Breast epithelium (tissue), 3 donors: Measurements from ENCODE around the gene IL22RA1.

Source experiments
- POLR2A ChIP-seq: fragments of 450-650 bp; IDR thresholded peaks from one replicate; pipeline ENCODE4 v1.6.1; 2016; ENCODE audit warnings: antibody characterized with exemption, mild to moderate bottlenecking, moderate library complexity
- TF ChIP-seq, protein P1 (sequence below), 3 donors: fragments of 450-650 bp; IDR thresholded peaks; one replicate each; pipeline ENCODE4 v1.5.1; 2016 to 2017; ENCODE audit warnings: antibody characterized with exemption in 3 of 3, mild to moderate bottlenecking in 3 of 3, moderate library complexity in 3 of 3

DNA sequence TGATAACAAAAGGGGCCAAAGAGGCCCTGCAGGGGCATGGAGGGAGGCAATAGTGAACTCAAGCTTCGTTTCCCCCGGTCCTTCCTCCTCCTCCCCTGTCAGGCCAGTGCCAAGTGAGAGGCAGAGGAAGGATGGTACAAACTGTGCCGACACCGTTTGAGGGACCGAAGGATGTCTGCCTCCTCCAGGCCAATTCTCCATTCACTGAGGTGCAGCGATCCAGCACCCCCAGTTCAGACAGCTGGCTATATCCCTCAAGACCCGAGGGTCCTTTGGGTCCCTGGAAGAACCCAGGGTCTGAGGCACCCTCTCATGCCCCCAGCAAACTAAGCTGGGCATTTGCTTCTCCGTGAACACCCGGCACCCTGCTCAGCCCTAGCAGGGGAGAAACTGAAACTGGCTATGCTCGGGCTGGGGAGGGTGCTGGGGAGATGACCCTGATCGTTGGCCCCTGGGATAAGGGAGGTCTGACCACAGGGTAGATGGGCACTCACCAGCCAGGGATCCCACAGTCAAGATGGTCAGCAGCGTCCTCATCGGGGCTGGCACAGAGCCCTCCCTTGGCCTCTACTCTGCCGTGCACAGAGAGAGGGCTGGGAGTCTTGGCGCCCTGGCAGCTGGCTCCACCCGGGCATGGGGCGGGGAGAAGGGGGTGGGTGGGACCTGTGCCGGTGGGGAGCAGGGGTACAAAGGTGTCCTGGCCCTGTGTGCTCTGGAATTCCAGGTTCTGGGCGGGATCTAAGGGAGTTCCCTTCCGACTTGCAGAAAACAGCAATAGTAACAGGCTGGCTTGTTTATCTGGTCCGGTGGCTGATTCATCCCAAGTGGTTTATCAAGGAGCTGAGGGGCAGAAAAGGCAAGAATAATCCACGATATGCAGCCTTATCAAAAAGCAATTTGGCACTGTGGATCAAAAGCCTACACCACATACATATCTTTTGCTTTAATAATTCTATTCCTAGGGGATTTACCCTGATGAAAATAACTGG, at the start of gene IL22RA1:
- no peak for TF ChIP-seq POLR2A
- TF ChIP-seq, protein P1, sequence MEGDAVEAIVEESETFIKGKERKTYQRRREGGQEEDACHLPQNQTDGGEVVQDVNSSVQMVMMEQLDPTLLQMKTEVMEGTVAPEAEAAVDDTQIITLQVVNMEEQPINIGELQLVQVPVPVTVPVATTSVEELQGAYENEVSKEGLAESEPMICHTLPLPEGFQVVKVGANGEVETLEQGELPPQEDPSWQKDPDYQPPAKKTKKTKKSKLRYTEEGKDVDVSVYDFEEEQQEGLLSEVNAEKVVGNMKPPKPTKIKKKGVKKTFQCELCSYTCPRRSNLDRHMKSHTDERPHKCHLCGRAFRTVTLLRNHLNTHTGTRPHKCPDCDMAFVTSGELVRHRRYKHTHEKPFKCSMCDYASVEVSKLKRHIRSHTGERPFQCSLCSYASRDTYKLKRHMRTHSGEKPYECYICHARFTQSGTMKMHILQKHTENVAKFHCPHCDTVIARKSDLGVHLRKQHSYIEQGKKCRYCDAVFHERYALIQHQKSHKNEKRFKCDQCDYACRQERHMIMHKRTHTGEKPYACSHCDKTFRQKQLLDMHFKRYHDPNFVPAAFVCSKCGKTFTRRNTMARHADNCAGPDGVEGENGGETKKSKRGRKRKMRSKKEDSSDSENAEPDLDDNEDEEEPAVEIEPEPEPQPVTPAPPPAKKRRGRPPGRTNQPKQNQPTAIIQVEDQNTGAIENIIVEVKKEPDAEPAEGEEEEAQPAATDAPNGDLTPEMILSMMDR (IDR thresholded peaks at IDR 0.05): no peak
